Sigmoid colon (tissue), 7 donors: ENCODE measurements around the gene S100A2. TPM values are rescaled to one million over a fixed set of nuclear protein-coding genes. Genes with fewer than 3 reads are reported as not detected.

Experiments used
- DNase-seq: peaks from one replicate; pipeline ENCODE4 v3.0.0-alpha.2; 2019
- H3K27ac ChIP-seq, 4 donors: fragments of 200-600 bp; sonication (generic); one replicate each; pipeline ENCODE4 v1.5.1; 2016 to 2019; ENCODE audit warnings: mild to moderate bottlenecking in 1 of 4
- H3K27me3 ChIP-seq, 3 donors: fragments of 200-600 bp; sonication (generic); one replicate each; pipeline ENCODE4 v1.5.1; 2019; ENCODE audit warnings: mild to moderate bottlenecking in 1 of 3
- H3K36me3 ChIP-seq, 4 donors: fragments of 200-600 bp; sonication (generic); one replicate each; pipeline ENCODE4 v1.5.1; 2016 to 2019
- H3K4me1 ChIP-seq, 4 donors: fragments of 200-600 bp; sonication (generic); one replicate each; pipeline ENCODE4 v1.5.1; 2017 to 2019
- H3K4me3 ChIP-seq, 4 donors: fragments of 200-600 bp; sonication (generic); one replicate each; pipeline ENCODE4 v1.5.1; 2017 to 2019; ENCODE audit warnings: mild to moderate bottlenecking in 2 of 4, moderate library complexity in 1 of 4
- H3K9me3 ChIP-seq, 4 donors: fragments of 200-600 bp in 3 of 4; sonication (generic) in 3 of 4; one replicate each; pipeline versions ENCODE4 v1.5.1 to v1.6.1; 2013 to 2019
- CTCF ChIP-seq, 4 experiments: fragments of 450-650 bp in 3 of 4; fragments of 200-600 bp in 1 of 4; IDR thresholded peaks; one replicate each; pipeline ENCODE4 v1.5.1; 2016 to 2019; ENCODE audit warnings: antibody characterized with exemption in 4 of 4, mild to moderate bottlenecking in 3 of 4, moderate library complexity in 2 of 4
- EP300 ChIP-seq, 4 donors: sonication (generic); formaldehyde crosslinking; IDR thresholded peaks; one replicate each; pipeline ENCODE4 v1.6.1; 2017; ENCODE audit warnings: antibody characterized with exemption in 4 of 4
- POLR2A ChIP-seq, 2 donors: fragments of 450-650 bp; IDR thresholded peaks; one replicate each; pipeline ENCODE4 v1.6.1; 2016; ENCODE audit warnings: antibody characterized with exemption in 2 of 2, mild to moderate bottlenecking in 2 of 2, moderate library complexity in 2 of 2
- POLR2AphosphoS5 ChIP-seq, 4 donors: sonication (generic); formaldehyde crosslinking; IDR thresholded peaks; one replicate each; pipeline ENCODE4 v1.6.1; 2017; ENCODE audit warnings: antibody characterized with exemption in 4 of 4
- WGBS, 2 donors: extraction: QIAGEN DNeasy Blood & Tissue Kit; methylation state at CpG; one replicate each; pipeline ENCODE4 v1.1.7; 2013; 5-methylcytosine and 5-hydroxymethylcytosine counted together
- intact Hi-C: fragments of 100-400 bp; cut with DNase I; formaldehyde crosslinking; loops from one replicate; pipeline ENCODE4 v1.15.1; 2023
- polyA plus RNA-seq, 3 donors: library from polyadenylated mRNA; stranded (reverse); fragments of 200-250 nt; gene quantifications; one replicate each; pipeline ENCODE4 v1.2.3, GENCODE V29; 2013
- total RNA-seq, 4 donors: library from RNA; depleted of rRNA; stranded (reverse); fragments of >200 nt; gene quantifications; one replicate each; pipeline ENCODE4 v1.1.0, GENCODE V29; 2016
- donor health status: healthy with polysubstance abuse.
- donor health status: Bipolar disorder and iron deficiency.
- donor health status: healthy.

The S100A2 gene
- total and polyA plus RNA-seq, 7 donors = 0.68 to 16.2 (median 1.8) TPM; not detected in 2

DNA sequence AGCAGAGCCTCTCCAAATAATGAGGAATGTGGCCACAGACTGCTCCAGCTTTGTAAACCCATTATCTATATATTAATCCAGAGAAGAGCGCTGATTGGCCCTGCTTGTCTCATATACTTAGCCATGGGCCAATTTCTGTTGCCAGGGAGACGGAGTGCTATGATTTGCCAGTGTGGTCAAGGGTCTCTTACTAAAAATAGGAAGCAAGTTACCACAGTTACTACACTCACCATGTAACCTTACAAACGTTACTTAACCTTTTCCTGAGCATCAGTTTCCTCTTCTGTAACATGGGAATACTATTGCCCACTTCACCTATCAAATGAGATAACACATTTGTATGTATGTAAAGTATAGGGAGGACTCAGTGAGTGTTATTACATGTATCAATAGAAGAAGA lies 7.7 kb upstream of the S100A2 start:
- TF ChIP-seq CTCF (IDR thresholded peaks at IDR 0.05) (no peak), EP300 (IDR thresholded peaks at IDR 0.05) (no peak), POLR2A (IDR thresholded peaks at IDR 0.05) (no peak), POLR2AphosphoS5 (IDR thresholded peaks at IDR 0.05) (no peak)

DNA sequence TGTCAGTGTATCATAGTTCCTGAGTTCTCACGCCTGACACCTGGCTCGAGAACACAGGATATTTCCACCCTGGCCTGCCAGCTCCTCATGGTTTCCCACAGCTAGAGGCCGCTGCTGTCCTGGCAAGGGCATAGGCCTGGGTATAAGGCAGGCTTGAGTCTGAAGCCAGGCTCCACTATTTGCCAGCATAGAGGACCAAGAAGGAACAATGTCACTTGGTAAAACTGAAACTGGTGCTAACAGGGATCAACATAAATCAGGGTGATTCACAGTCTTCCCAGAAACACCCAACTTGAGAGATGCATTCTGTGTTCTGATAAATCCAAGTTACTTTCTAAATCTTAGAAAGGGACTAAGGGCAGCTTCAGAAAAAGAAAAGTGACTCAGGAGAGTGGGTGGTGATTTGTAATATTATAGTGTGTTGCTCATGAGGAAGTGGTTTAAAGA lies 6.9 kb upstream of the S100A2 start:
- H3K9me3 ChIP-seq = no peaks in the 10 kb centered on the region
- TF ChIP-seq EP300 (IDR thresholded peaks at IDR 0.05) = no peak
- TF ChIP-seq POLR2A (IDR thresholded peaks at IDR 0.05) = no peak
- TF ChIP-seq CTCF (IDR thresholded peaks at IDR 0.05) = peak; percentile 64 to 89 (median 84)
- peak in 3 of 4 donors; percentile 12 to 56 (median 55) for TF ChIP-seq POLR2AphosphoS5 (IDR thresholded peaks at IDR 0.05)
- peak overlapping the region; percentile 57 to 68 (median 62) for H3K27ac ChIP-seq
- 7 to 14% methylated on average over 3 of the region's 3 CpGs for WGBS, 2 donors
- no peaks in the 10 kb centered on the region for H3K36me3 ChIP-seq
- intact Hi-C loops = loop anchor here (1.0 to 5.0 kb wide), 5 partner anchors 44 to 200 kb away; partner anchors contain the start of genes INTS3, S100A14 and SNAPIN
- no peak overlapping the region for H3K4me3 ChIP-seq
- no peaks in the 10 kb centered on the region for H3K27me3 ChIP-seq
- H3K4me1 ChIP-seq = peaks cover 0 to 28% (median 22%) of the 10 kb centered on the region in 4 donors
- DNase-seq = peak; percentile 91

More for the DNA sequence above, 7.7 kb upstream of the S100A2 start:
- peak overlapping the region; percentile 57 to 68 (median 62) for H3K27ac ChIP-seq
- H3K4me1 ChIP-seq = peaks cover 0 to 21% (median 14%) of the 10 kb centered on the region in 4 donors
- 68 to 73% methylated on average over 3 of the region's 3 CpGs for WGBS, 2 donors
- no peak for DNase-seq
- intact Hi-C loops = loop anchor here (2.0 to 5.0 kb wide), 4 partner anchors 43 to 175 kb away; partner anchors contain the start of genes INTS3, S100A14 and SNAPIN
- no peaks in the 10 kb centered on the region for H3K9me3 ChIP-seq
- no peaks in the 10 kb centered on the region for H3K27me3 ChIP-seq
- no peaks in the 10 kb centered on the region for H3K36me3 ChIP-seq
- no peak overlapping the region for H3K4me3 ChIP-seq

DNA sequence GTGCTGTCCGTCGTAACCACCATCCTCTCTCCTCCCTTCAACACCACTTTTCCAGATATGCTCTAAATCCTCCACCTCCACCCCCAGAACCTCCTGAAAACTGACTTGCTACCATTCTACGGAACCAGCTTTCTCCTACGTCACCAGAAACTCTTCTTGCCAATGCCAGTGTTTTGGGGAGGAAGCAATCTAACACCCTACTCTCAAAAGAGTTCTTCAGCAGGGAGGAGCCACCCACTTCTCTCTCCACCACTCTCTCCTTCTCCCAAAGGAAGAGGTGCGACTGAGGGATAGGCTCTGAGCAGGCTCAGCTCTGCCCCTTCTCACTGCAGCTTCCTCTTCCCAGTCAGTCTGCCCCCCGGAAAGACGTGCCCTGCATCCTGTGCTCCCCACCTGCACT lies 6.1 kb upstream of the S100A2 start:
- Histone ChIP-seq H3K27ac (peak overlapping the region in 2 of 4 donors; percentile 57 to 68), H3K9me3 (no peaks in the 10 kb centered on the region), H3K4me1 (peaks cover 0 to 37% (median 31%) of the 10 kb centered on the region in 4 donors), H3K36me3 (no peaks in the 10 kb centered on the region), H3K27me3 (no peaks in the 10 kb centered on the region), H3K4me3 (no peak overlapping the region)
- WGBS, 2 donors = 78 to 83% methylated on average over 7 of the region's 7 CpGs
- no peak for DNase-seq
- TF ChIP-seq CTCF (IDR thresholded peaks at IDR 0.05) = no peak
- no peak for TF ChIP-seq POLR2A (IDR thresholded peaks at IDR 0.05)
- no peak for TF ChIP-seq EP300 (IDR thresholded peaks at IDR 0.05)
- no peak for TF ChIP-seq POLR2AphosphoS5 (IDR thresholded peaks at IDR 0.05)
- intact Hi-C loops = loop anchor here (1.0 to 5.0 kb wide), 5 partner anchors 45 to 201 kb away; partner anchors contain the start of genes INTS3, S100A14 and SNAPIN

GRCh38 chr1:153570874-153571273 lies 5.2 kb upstream of the S100A2 start:
- TF ChIP-seq POLR2A (IDR thresholded peaks at IDR 0.05) = no peak
- TF ChIP-seq EP300 (IDR thresholded peaks at IDR 0.05) = no peak
- TF ChIP-seq CTCF (IDR thresholded peaks at IDR 0.05) = no peak
- no peak for TF ChIP-seq POLR2AphosphoS5 (IDR thresholded peaks at IDR 0.05)
- no peaks in the 10 kb centered on the region for H3K27me3 ChIP-seq
- no peak overlapping the region for H3K4me3 ChIP-seq
- intact Hi-C loops = loop anchor here (5.0 kb wide), 2 partner anchors 86 to 156 kb away; partner anchors contain the start of genes INTS3 and SNAPIN
- WGBS, 2 donors = 29 to 71% methylated on average over 5 of the region's 5 CpGs
- H3K9me3 ChIP-seq = no peaks in the 10 kb centered on the region
- H3K36me3 ChIP-seq = no peaks in the 10 kb centered on the region
- H3K4me1 ChIP-seq = peaks cover 0 to 45% (median 39%) of the 10 kb centered on the region in 4 donors
- no peak for DNase-seq
- no peak overlapping the region for H3K27ac ChIP-seq
